ENCODE measurements around the gene RPS6KA3. TPM values are rescaled to one million over a fixed set of nuclear protein-coding genes. Genes with fewer than 3 reads are reported as not detected.
A peak's percentile ranks its signal among the peaks of the same experiment; 100 is the strongest.

Gene RPS6KA3
- total RNA-seq, 1 experiment from 2014 or later: 63.4 TPM

GRCh38 chrX:20135944-20136343 lies 130.8 kb downstream of the RPS6KA3 start:
- Mint-ChIP-seq H3K4me3 (ENCODE audit: low read depth, unreplicated experiment) (no peak overlapping the region), H3K27me3 (ENCODE audit: unreplicated experiment) (no peaks in the 10 kb centered on the region), H3K4me1 (ENCODE audit: low read depth, unreplicated experiment) (peaks cover 19% of the 10 kb centered on the region), H3K9me3 (ENCODE audit: low read depth, unreplicated experiment) (no peaks in the 10 kb centered on the region), H3K27ac (ENCODE audit: unreplicated experiment) (peak overlapping the region; percentile 54), H3K36me3 (ENCODE audit: insufficient read depth, unreplicated experiment) (peaks cover 53% of the 10 kb centered on the region)
- no TSS peak for BruUV-seq (replicated peaks)
- DNase-seq: no peak
- intact Hi-C loops (cut with micrococcal nuclease; ENCODE audit: unreplicated experiment): no loop called here
- no peak for TF ChIP-seq CTCF (IDR thresholded peaks at IDR 0.05; ENCODE audit: unreplicated experiment)
- CTCF ChIA-PET: no interaction called here

- no TSS peak for BruUV-seq (replicated peaks)
- Mint-ChIP-seq H3K36me3 (ENCODE audit: insufficient read depth, unreplicated experiment) (peaks cover 44% of the 10 kb centered on the region), H3K4me1 (ENCODE audit: low read depth, unreplicated experiment) (peaks cover 11% of the 10 kb centered on the region), H3K27ac (ENCODE audit: unreplicated experiment) (no peak overlapping the region), H3K9me3 (ENCODE audit: low read depth, unreplicated experiment) (no peaks in the 10 kb centered on the region), H3K4me3 (ENCODE audit: low read depth, unreplicated experiment) (no peak overlapping the region), H3K27me3 (ENCODE audit: unreplicated experiment) (no peaks in the 10 kb centered on the region)
- no peak for TF ChIP-seq CTCF (IDR thresholded peaks at IDR 0.05; ENCODE audit: unreplicated experiment)
- CTCF ChIA-PET: no interaction called here
- intact Hi-C loops (cut with micrococcal nuclease; ENCODE audit: unreplicated experiment): no loop called here
- no peak for DNase-seq
Measured at GRCh38 chrX:20132666-20133065, 134.0 kb downstream of the RPS6KA3 start.

- Mint-ChIP-seq H3K4me1 (ENCODE audit: low read depth, unreplicated experiment) (no peaks in the 10 kb centered on the region), H3K36me3 (ENCODE audit: insufficient read depth, unreplicated experiment) (peaks cover 27% of the 10 kb centered on the region), H3K27me3 (ENCODE audit: unreplicated experiment) (no peaks in the 10 kb centered on the region), H3K27ac (ENCODE audit: unreplicated experiment) (no peak overlapping the region), H3K9me3 (ENCODE audit: low read depth, unreplicated experiment) (no peaks in the 10 kb centered on the region), H3K4me3 (ENCODE audit: low read depth, unreplicated experiment) (no peak overlapping the region)
- CTCF ChIA-PET: interaction anchor here (0.7 kb wide), 1 partner anchor 104 kb away, joined by 6 read pairs; no protein-coding TSS in a partner anchor
- intact Hi-C loops (cut with micrococcal nuclease; ENCODE audit: unreplicated experiment): no loop called here
- BruUV-seq (replicated peaks): no TSS peak
- TF ChIP-seq CTCF (IDR thresholded peaks at IDR 0.05; ENCODE audit: unreplicated experiment): no peak
- DNase-seq: no peak
Measured at GRCh38 chrX:20130357-20130756, 136.4 kb downstream of the RPS6KA3 start.

GRCh38 chrX:20129547-20129946 lies 137.2 kb downstream of the RPS6KA3 start:
- intact Hi-C loops (cut with micrococcal nuclease; ENCODE audit: unreplicated experiment): no loop called here
- no peak for TF ChIP-seq CTCF (IDR thresholded peaks at IDR 0.05; ENCODE audit: unreplicated experiment)
- DNase-seq: no peak
- no TSS peak for BruUV-seq (replicated peaks)
- CTCF ChIA-PET: no interaction called here
- Mint-ChIP-seq H3K9me3 (ENCODE audit: low read depth, unreplicated experiment) (no peaks in the 10 kb centered on the region), H3K36me3 (ENCODE audit: insufficient read depth, unreplicated experiment) (peaks cover 22% of the 10 kb centered on the region), H3K27me3 (ENCODE audit: unreplicated experiment) (no peaks in the 10 kb centered on the region), H3K27ac (ENCODE audit: unreplicated experiment) (no peak overlapping the region), H3K4me1 (ENCODE audit: low read depth, unreplicated experiment) (no peaks in the 10 kb centered on the region), H3K4me3 (ENCODE audit: low read depth, unreplicated experiment) (no peak overlapping the region)

All from Calu3 (cell line).